ENCODE results near the gene SPATA1. TPM values are rescaled to one million over a fixed set of nuclear protein-coding genes. Genes with fewer than 3 reads are reported as not detected.

The SPATA1 gene
- total RNA-seq, 1 donor from 2014 or later: 2.5 TPM

DNA sequence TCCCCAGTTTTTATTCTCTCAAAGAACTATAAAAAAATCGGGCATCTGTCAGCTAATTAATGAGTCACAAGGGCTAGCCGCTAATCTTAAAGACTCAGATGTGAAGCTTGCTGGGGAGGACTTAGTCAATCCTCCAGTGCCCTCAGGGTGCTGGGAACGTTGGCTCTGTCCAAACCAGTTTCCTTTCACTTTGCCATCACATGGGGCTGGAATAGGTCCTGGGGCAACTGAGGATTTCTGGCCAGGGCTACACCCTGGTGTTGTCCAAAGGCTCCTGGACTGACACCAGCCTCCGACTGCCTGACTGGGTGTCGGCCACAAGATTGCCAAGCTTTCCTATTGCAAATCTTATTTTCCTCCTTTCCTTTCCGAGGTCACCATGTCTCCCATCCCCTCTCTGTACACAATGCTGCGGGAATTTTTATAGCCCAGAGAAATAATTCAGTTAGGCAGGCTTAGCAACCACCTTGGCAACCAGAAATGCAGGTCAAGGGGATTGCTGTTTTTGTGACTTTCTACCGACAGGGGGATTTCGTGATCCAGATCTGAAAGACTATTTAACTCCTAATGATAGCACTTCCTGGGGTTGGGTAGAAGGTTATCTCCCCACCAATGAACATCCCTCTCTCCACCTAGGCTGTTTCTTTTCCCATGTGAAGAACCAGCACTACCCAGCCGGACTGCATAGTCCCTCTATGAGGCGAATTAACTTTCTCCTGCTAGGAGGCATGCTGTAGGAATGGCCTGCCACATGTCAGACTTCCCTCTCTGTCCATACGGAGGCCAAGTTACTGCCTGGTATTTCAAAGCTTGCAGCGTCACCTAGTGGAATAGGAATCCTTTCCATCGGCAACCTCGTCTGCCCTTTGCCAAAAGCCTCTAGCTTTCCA lies 98.0 kb downstream of the SPATA1 start:
- H3K9me3 ChIP-seq (ENCODE audit: low read depth): peaks cover 23% of the 10 kb centered on the region
- no peak overlapping the region for H3K4me2 ChIP-seq

DNA sequence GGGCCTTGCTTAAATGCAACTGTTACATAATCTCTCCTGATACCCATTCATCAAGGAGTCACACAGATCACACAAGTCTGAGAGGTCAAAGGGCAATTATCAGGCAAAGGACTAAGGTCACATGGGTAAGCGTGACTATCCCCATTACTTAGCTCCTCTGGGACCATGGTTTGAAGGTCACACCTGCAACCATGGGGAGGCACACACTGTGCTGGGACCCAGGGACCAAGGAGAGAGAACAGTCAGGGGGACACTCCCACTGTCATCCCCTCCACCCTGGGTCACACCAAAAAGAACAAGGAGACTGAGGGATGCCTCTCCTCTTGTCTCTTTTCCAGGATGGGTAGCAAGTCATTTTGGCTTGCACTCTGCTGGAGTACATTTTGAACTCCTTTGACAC lies 99.0 kb downstream of the SPATA1 start:
- H3K4me2 ChIP-seq: no peak overlapping the region
- no peaks in the 10 kb centered on the region for H3K79me2 ChIP-seq (ENCODE audit: low read depth)
- no peaks in the 10 kb centered on the region for H3K27me3 ChIP-seq
- H3K9me3 ChIP-seq (ENCODE audit: low read depth): peaks cover 23% of the 10 kb centered on the region
- peaks cover 5% of the 10 kb centered on the region for H3K36me3 Mint-ChIP-seq
- H3K4me1 ChIP-seq: no peaks in the 10 kb centered on the region
- no peak overlapping the region for H3K9ac ChIP-seq
- peaks cover 5% of the 10 kb centered on the region for H3K36me3 ChIP-seq
- H3K27ac ChIP-seq: no peak overlapping the region
- DNase-seq (ENCODE audit: low spot score): no peak
- TF ChIP-seq EZH2 (IDR thresholded peaks at IDR 0.05): no peak
- TF ChIP-seq CTCF (IDR thresholded peaks at IDR 0.05): no peak
- TF ChIP-seq EZH2phosphoT487 (IDR thresholded peaks at IDR 0.05): no peak
- H4K20me1 ChIP-seq (ENCODE audit: low read depth): no peaks in the 10 kb centered on the region
- no peak overlapping the region for H2AFZ ChIP-seq (replicated peaks)
- no peak overlapping the region for H3K27ac Mint-ChIP-seq
- no peak overlapping the region for H3K4me3 Mint-ChIP-seq
- H3K4me1 Mint-ChIP-seq: no peaks in the 10 kb centered on the region
- no peak overlapping the region for H3K4me3 ChIP-seq
- H3F3A ChIP-seq (ENCODE audit: low read depth): peaks cover under 1% of the 10 kb centered on the region
- H3K9me3 Mint-ChIP-seq: peaks cover 47% of the 10 kb centered on the region
- peaks cover 2% of the 10 kb centered on the region for H3K27me3 Mint-ChIP-seq (ENCODE audit: insufficient read depth, low read depth)

More for the DNA sequence above, 98.0 kb downstream of the SPATA1 start:
- Mint-ChIP-seq H3K36me3 (peaks cover 5% of the 10 kb centered on the region), H3K27ac (no peak overlapping the region), H3K4me1 (no peaks in the 10 kb centered on the region), H3K4me3 (no peak overlapping the region), H3K27me3 (ENCODE audit: insufficient read depth, low read depth) (peaks cover 2% of the 10 kb centered on the region), H3K9me3 (peaks cover 47% of the 10 kb centered on the region)
- Histone ChIP-seq H2AFZ (replicated peaks) (no peak overlapping the region), H3K4me3 (no peak overlapping the region), H3K79me2 (ENCODE audit: low read depth) (no peaks in the 10 kb centered on the region), H3F3A (ENCODE audit: low read depth) (no peaks in the 10 kb centered on the region), H3K27me3 (no peaks in the 10 kb centered on the region), H3K4me1 (no peaks in the 10 kb centered on the region), H3K27ac (no peak overlapping the region), H4K20me1 (ENCODE audit: low read depth) (no peaks in the 10 kb centered on the region), H3K36me3 (no peaks in the 10 kb centered on the region), H3K9ac (no peak overlapping the region)
- no peak for TF ChIP-seq EZH2 (IDR thresholded peaks at IDR 0.05)
- TF ChIP-seq EZH2phosphoT487 (IDR thresholded peaks at IDR 0.05): no peak
- peak; percentile 27 for TF ChIP-seq CTCF (IDR thresholded peaks at IDR 0.05)
- DNase-seq (ENCODE audit: low spot score): peak; percentile 30

- no peaks in the 10 kb centered on the region for H3K27me3 Mint-ChIP-seq (ENCODE audit: insufficient read depth, low read depth)
- H3K27ac Mint-ChIP-seq: no peak overlapping the region
- no peak overlapping the region for H3K4me2 ChIP-seq
- H3K27ac ChIP-seq: no peak overlapping the region
- H3K36me3 ChIP-seq: peaks cover 13% of the 10 kb centered on the region
- no peaks in the 10 kb centered on the region for H4K20me1 ChIP-seq (ENCODE audit: low read depth)
- H3K4me1 Mint-ChIP-seq: peaks cover 7% of the 10 kb centered on the region
- H3K4me3 Mint-ChIP-seq: no peak overlapping the region
- peaks cover 10% of the 10 kb centered on the region for H3K4me1 ChIP-seq
- peaks cover 19% of the 10 kb centered on the region for H3F3A ChIP-seq (ENCODE audit: low read depth)
- H3K9me3 ChIP-seq (ENCODE audit: low read depth): peaks cover 23% of the 10 kb centered on the region
- no peak overlapping the region for H2AFZ ChIP-seq (replicated peaks)
- H3K9ac ChIP-seq: no peak overlapping the region
- no peak overlapping the region for H3K4me3 ChIP-seq
- TF ChIP-seq EZH2phosphoT487 (IDR thresholded peaks at IDR 0.05) (no peak), EZH2 (IDR thresholded peaks at IDR 0.05) (no peak), CTCF (IDR thresholded peaks at IDR 0.05) (no peak)
- H3K27me3 ChIP-seq: no peaks in the 10 kb centered on the region
- no peak for DNase-seq (ENCODE audit: low spot score)
- H3K36me3 Mint-ChIP-seq: peaks cover 5% of the 10 kb centered on the region
- peaks cover 55% of the 10 kb centered on the region for H3K9me3 Mint-ChIP-seq
- no peaks in the 10 kb centered on the region for H3K79me2 ChIP-seq (ENCODE audit: low read depth)
Measured at GRCh38 chr1:84606977-84607376, 100.8 kb downstream of the SPATA1 start.

All from neural progenitor cell (in vitro differentiated cells).